Progenitor cell of endocrine pancreas (in vitro differentiated cells): ENCODE data around the gene HCN2. TPM values are rescaled to one million over a fixed set of nuclear protein-coding genes. Genes with fewer than 3 reads are reported as not detected.
"Not testable (repeated sequence)": the region's sequence is repeated elsewhere in the genome, so short reads cannot be mapped to it uniquely, and the experiment has no call there.

Source experiments
- DNase-seq: peaks from one replicate; pipeline ENCODE4 v3.0.0; 2021; ENCODE audit warnings: low spot score; ENCODE audit not compliant: unreplicated experiment
- H3K27ac Mint-ChIP-seq: 2 replicates; pipeline ENCODE4 v1.8.0; 2021; ENCODE audit warnings: mild to moderate bottlenecking, moderate library complexity, mixed read lengths
- H3K27me3 Mint-ChIP-seq: 2 replicates; pipeline ENCODE4 v1.8.0; 2021; ENCODE audit warnings: mixed read lengths
- H3K36me3 Mint-ChIP-seq: 2 replicates; pipeline ENCODE4 v1.8.0; 2022; ENCODE audit warnings: mixed read lengths; ENCODE audit not compliant: insufficient read depth
- H3K4me1 Mint-ChIP-seq: 2 replicates; pipeline ENCODE4 v1.8.0; 2021; ENCODE audit warnings: low read depth, mixed read lengths
- H3K4me3 Mint-ChIP-seq: 2 replicates; pipeline ENCODE4 v1.8.0; 2021; ENCODE audit warnings: low read depth, mild to moderate bottlenecking, moderate library complexity, mixed read lengths
- H3K9me3 Mint-ChIP-seq: 2 replicates; pipeline ENCODE4 v1.8.0; 2021; ENCODE audit warnings: low read depth, mixed read lengths
- CTCF ChIP-seq: fragments of 200-600 bp; sonication (generic); IDR thresholded peaks from one replicate; pipeline ENCODE4 v1.5.0; 2021; ENCODE audit warnings: antibody characterized with exemption, mild to moderate bottlenecking; ENCODE audit not compliant: unreplicated experiment
- total RNA-seq: library from RNA; stranded (reverse); gene quantifications from 2 replicates; pipeline ENCODE4 v1.2.1, GENCODE V29; 2021

HCN2 gene
- total RNA-seq, 1 donor from 2014 or later, result 0.34 TPM

GRCh38 chr19:583968-584239 lies 5.8 kb upstream of the HCN2 start:
- Mint-ChIP-seq H3K27me3 (peaks cover 12% of the 10 kb centered on the region), H3K36me3 (peaks cover 1% of the 10 kb centered on the region), H3K9me3 (no peaks in the 10 kb centered on the region), H3K27ac (peak overlapping the region; percentile 57), H3K4me1 (no peaks in the 10 kb centered on the region), H3K4me3 (no peak overlapping the region)
- TF ChIP-seq CTCF, result no peak
- DNase-seq, result no peak

GRCh38 chr19:584240-585001 lies 5.3 kb upstream of the HCN2 start:
- TF ChIP-seq CTCF, result peak; percentile 92
- Mint-ChIP-seq H3K9me3 (no peaks in the 10 kb centered on the region), H3K4me3 (no peak overlapping the region), H3K27ac (no peak overlapping the region), H3K36me3 (peaks cover 1% of the 10 kb centered on the region), H3K27me3 (peaks cover 14% of the 10 kb centered on the region), H3K4me1 (no peaks in the 10 kb centered on the region)
- DNase-seq, result peak; percentile 71

- not testable (repeated sequence) for H3K36me3 Mint-ChIP-seq, H3K27ac Mint-ChIP-seq, H3K9me3 Mint-ChIP-seq, H3K4me3 Mint-ChIP-seq, DNase-seq, H3K4me1 Mint-ChIP-seq
- peaks cover 14% of the 10 kb centered on the region for H3K27me3 Mint-ChIP-seq
These were observed 4.5 kb upstream of the HCN2 start for GRCh38 chr19:585146-585545.

GRCh38 chr19:585551-586110 lies 4.0 kb upstream of the HCN2 start:
- no peaks in the 10 kb centered on the region for H3K4me1 Mint-ChIP-seq
- no peak overlapping the region for H3K27ac Mint-ChIP-seq
- DNase-seq, result no peak
- TF ChIP-seq CTCF, result no peak
- no peaks in the 10 kb centered on the region for H3K9me3 Mint-ChIP-seq
- peaks cover 14% of the 10 kb centered on the region for H3K27me3 Mint-ChIP-seq
- H3K4me3 Mint-ChIP-seq, result no peak overlapping the region
- peaks cover 1% of the 10 kb centered on the region for H3K36me3 Mint-ChIP-seq

- H3K27me3 Mint-ChIP-seq, result peaks cover 27% of the 10 kb centered on the region
- no peaks in the 10 kb centered on the region for H3K9me3 Mint-ChIP-seq
- peaks cover 2% of the 10 kb centered on the region for H3K4me1 Mint-ChIP-seq
- peak; percentile 55 for TF ChIP-seq CTCF
- no peaks in the 10 kb centered on the region for H3K36me3 Mint-ChIP-seq
- no peak overlapping the region for H3K27ac Mint-ChIP-seq
- peak; percentile 41 for DNase-seq
- no peak overlapping the region for H3K4me3 Mint-ChIP-seq
These were observed 1.5 kb upstream of the HCN2 start for GRCh38 chr19:588093-588740.
